C1 segment of cervical spinal cord (tissue), 14 donors: ENCODE results near the gene SNX10.
A peak's percentile ranks its signal among the peaks of the same experiment; 100 is the strongest.

Experiments
- DNase-seq, 14 donors: peaks; one replicate each; lab custom pipeline; 2025; lab: John Stamatoyannopoulos, UW

The SNX10 gene

GRCh38 chr7:26334166-26334859 lies 42.7 kb downstream of the SNX10 start:
- DNase-seq: no peak

GRCh38 chr7:26337232-26337865 lies 45.7 kb downstream of the SNX10 start:
- DNase-seq: no peak

GRCh38 chr7:26340476-26341018 lies 48.9 kb downstream of the SNX10 start:
- no peak for DNase-seq

GRCh38 chr7:26343320-26343832 lies 51.7 kb downstream of the SNX10 start:
- no peak for DNase-seq

GRCh38 chr7:26343837-26344236 lies 52.2 kb downstream of the SNX10 start:
- DNase-seq: no peak

- no peak for DNase-seq
These were observed 53.5 kb downstream of the SNX10 start for GRCh38 chr7:26345202-26345601.

- DNase-seq: no peak
These were observed 54.2 kb downstream of the SNX10 start for GRCh38 chr7:26345837-26346236.

- no peak for DNase-seq
These were observed 55.0 kb downstream of the SNX10 start for GRCh38 chr7:26346611-26347203.

- no peak for DNase-seq
These were observed 56.7 kb downstream of the SNX10 start for GRCh38 chr7:26348234-26348851.

GRCh38 chr7:26349005-26349915 lies 57.6 kb downstream of the SNX10 start:
- DNase-seq: no peak

GRCh38 chr7:26351171-26351570 lies 59.5 kb downstream of the SNX10 start:
- no peak for DNase-seq

- DNase-seq: no peak
These were observed 64.6 kb downstream of the SNX10 start for GRCh38 chr7:26356229-26356628.

GRCh38 chr7:26356929-26357798 lies 65.5 kb downstream of the SNX10 start:
- DNase-seq: no peak

GRCh38 chr7:26357799-26358151 lies 66.1 kb downstream of the SNX10 start:
- DNase-seq: no peak

GRCh38 chr7:26360650-26361049 lies 69.0 kb downstream of the SNX10 start:
- DNase-seq: no peak

GRCh38 chr7:26361637-26362036 lies 70.0 kb downstream of the SNX10 start:
- DNase-seq: no peak

GRCh38 chr7:26363465-26363864 lies 71.8 kb downstream of the SNX10 start:
- DNase-seq: no peak

- DNase-seq: peak in 11 of 14 donors; percentile 11 to 71 (median 40)
These were observed 73.6 kb downstream of the SNX10 start for GRCh38 chr7:26365077-26365900.

GRCh38 chr7:26365901-26366275 lies 74.2 kb downstream of the SNX10 start:
- DNase-seq: no peak
